Activated CD4-positive, alpha-beta T cell treated with anti-CD3 and anti-CD28 coated beads for 4 hours (primary cell): ENCODE data around the gene PRR27.
"Not testable (repeated sequence)": the region's sequence is repeated elsewhere in the genome, so short reads cannot be mapped to it uniquely, and the experiment has no call there.

ENCODE experiments used
- DNase-seq, 2 donors: peaks; one replicate each; pipeline ENCODE4 v3.0.0-alpha.2; 2020

Gene PRR27

DNA sequence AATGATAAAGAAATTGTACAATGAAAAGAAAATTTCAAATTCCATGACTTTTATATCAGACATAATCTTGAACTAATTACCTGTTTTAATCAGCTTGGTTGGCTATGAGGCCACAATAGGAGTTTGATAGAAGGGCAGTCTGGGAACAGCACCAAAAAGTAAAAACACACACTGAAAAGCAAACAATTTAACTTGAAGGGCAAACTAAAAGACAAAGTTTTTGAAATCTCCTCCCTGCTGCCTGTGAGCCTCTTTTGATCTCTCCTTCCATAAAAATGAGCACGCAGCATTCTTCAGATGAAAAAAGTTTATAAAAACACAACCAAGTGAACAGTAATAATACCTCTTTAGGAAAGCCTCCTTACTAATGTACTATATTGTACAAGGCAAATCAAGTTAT lies 49.6 kb downstream of the PRR27 start:
- DNase-seq = no peak

- DNase-seq = not testable (repeated sequence)
Observed at GRCh38 chr4:70212752-70213151, 58.7 kb downstream of the PRR27 start.
